Measurements from ENCODE around the gene NEURL1B.

- TF ChIP-seq FOXA1 (IDR thresholded peaks at IDR 0.05) (no peak), FOXM1 (IDR thresholded peaks at IDR 0.05; ENCODE audit: borderline replicate concordance) (no peak), SP1 (IDR thresholded peaks at IDR 0.05) (no peak)
These were observed 51.4 kb downstream of the NEURL1B start for GRCh38 chr5:172692451-172692850.

Measured in HEK293T (cell line).